GM10248 (cell line): ENCODE measurements around the gene TPBG.

Experiments
- CTCF ChIA-PET: fragments of 300-600 bp; sonication (Branson Sonifier 250); formaldehyde crosslinking; extraction: SDS; loops from one replicate; lab custom pipeline; 2021; ENCODE audit warnings: antibody characterized with exemption; lab: Yijun Ruan, JAX
- POLR2A ChIA-PET: fragments of 350-650 bp; sonication (Branson Sonifier 250); formaldehyde crosslinking; extraction: SDS; loops from one replicate; lab custom pipeline; 2020; ENCODE audit warnings: antibody characterized with exemption; lab: Yijun Ruan, JAX
- DNase-seq: peaks from one replicate; pipeline ENCODE4 v3.0.0; 2012; ENCODE audit errors: extremely low spot score
- CTCF ChIP-seq: IDR thresholded peaks from 2 replicates; pipeline ENCODE4 v1.5.1; 2012; ENCODE audit warnings: mild to moderate bottlenecking, low read depth; ENCODE audit errors: extremely low read depth, missing control alignments, control extremely low read depth

The TPBG gene

GRCh38 chr6:82362878-82363427 lies 664 bp upstream of the TPBG start:
- TF ChIP-seq CTCF: no peak
- CTCF ChIA-PET: interaction anchor here (0.6 to 1.5 kb wide), 3 partner anchors 10 to 25 kb away, joined by 3 to 4 read pairs (median 3); no protein-coding TSS in a partner anchor
- POLR2A ChIA-PET: no interaction called here
- DNase-seq: no peak

GRCh38 chr6:82364087-82365015 lies 734 bp downstream of the TPBG start:
- ChIA-PET POLR2A (no interaction called here), CTCF (interaction anchor here (1.5 kb wide), 1 partner anchor 9 kb away, joined by 3 read pairs; no protein-coding TSS in a partner anchor)
- DNase-seq: peak; percentile 29
- peak; percentile 5 for TF ChIP-seq CTCF

- ChIA-PET CTCF (no interaction called here), POLR2A (no interaction called here)
- TF ChIP-seq CTCF: no peak
- DNase-seq: peak; percentile 20
These were observed 1.6 kb downstream of the TPBG start for GRCh38 chr6:82365016-82365795.

GRCh38 chr6:82367704-82368103 lies 4.1 kb downstream of the TPBG start:
- TF ChIP-seq CTCF: no peak
- ChIA-PET POLR2A (no interaction called here), CTCF (interaction anchor here (1.2 kb wide), 1 partner anchor 12 kb away, joined by 3 read pairs; no protein-coding TSS in a partner anchor)
- no peak for DNase-seq

GRCh38 chr6:82370788-82371187 lies 7.2 kb downstream of the TPBG start:
- POLR2A ChIA-PET: no interaction called here
- CTCF ChIA-PET: interaction anchor here (0.9 kb wide), 1 partner anchor 21 kb away, joined by 3 read pairs; no protein-coding TSS in a partner anchor
- no peak for DNase-seq
- TF ChIP-seq CTCF: no peak
